ENCODE results near the gene LNX2.
"Not testable (repeated sequence)": the region's sequence is repeated elsewhere in the genome, so short reads cannot be mapped to it uniquely, and the experiment has no call there.

The LNX2 gene

DNA sequence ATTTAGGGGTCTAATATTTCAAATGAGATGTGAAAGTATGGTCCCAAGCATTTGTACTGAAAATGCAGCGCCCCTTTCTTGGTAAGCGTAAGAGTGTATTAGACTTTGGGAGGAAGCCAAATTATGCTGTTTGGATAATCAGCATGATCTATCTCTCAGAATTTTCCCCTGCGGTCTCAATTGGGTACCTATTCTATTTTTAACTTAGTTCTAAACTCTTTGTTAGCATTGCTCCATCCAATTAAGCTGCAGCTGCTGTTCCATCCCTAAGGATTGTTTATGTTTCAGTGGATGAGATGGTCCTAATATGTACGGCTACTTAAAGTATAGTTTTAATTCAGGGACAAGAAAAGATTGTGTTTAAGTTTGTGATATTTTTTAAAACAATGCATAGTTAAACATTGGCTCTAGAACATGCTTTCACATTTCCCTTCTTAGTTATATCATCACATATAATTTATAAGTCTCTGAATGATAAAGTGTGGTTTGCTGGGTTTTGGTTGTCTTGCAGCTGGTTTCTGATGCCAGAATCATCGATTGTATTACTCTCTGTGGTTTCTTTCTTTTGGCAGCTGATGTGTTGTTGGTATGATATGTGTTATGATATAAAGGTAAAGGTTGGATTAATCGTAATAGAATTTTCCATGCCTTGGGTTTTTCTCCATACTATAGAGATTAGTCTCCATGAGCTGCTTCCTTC lies 16.4 kb upstream of the LNX2 start:
- DNase-seq = no peak

DNA sequence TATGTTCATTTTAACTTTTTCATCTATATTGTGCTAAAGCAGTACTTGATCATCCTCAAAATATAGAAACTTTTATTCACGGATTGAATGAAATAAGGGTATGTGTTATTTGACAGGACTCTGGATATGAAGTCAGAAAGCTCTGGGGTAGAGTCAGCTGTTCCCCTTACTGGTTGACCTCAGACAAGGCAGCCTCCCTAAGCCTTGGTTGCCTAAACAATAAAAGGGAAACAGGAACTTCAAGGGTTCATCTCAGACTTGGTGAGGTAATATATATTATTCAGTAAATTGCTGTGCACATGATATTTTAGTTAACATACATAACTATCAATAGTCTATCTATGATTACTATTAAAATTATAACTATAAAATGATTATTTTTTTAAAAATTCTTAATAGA lies 14.9 kb upstream of the LNX2 start:
- DNase-seq = no peak

DNA sequence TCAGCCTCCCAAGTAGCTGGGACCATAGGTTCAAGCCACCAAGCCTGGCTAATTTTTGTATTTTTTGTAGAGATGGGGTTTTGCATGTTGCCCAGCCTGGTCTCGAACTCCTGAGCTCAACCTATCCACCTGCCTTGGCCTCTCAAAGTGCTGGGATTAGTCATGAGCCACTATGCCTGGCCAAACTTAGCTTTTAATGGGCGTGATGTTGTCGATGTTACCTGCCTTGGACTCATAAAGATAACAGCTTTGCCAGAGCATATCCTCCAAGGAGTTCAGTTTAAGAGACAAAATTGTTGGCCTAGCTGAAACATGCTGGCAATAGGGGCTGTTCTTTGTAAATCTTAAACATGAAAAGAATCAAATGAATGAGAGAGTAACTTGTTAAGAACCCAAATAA lies 14.5 kb upstream of the LNX2 start:
- DNase-seq = no peak

DNA sequence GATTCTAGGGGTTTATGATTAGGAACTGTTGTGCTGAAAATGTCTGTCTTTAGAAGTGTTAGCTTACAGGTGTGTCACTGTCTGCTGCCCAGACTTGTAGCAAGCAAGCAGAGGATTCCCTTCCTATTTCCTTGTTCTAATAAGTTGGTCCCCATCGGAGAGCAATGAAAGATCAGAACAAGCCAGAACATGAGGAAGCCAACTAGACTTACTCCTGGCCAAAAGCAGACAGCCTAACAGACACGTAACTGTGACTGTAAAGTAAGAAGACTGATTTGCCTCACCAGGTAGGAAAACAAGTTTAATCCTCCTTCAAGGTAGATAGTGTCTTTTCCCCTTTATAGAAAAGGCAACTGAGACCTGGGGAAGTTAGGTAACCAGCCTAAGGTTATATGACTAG lies 13.9 kb upstream of the LNX2 start:
- DNase-seq = no peak

DNA sequence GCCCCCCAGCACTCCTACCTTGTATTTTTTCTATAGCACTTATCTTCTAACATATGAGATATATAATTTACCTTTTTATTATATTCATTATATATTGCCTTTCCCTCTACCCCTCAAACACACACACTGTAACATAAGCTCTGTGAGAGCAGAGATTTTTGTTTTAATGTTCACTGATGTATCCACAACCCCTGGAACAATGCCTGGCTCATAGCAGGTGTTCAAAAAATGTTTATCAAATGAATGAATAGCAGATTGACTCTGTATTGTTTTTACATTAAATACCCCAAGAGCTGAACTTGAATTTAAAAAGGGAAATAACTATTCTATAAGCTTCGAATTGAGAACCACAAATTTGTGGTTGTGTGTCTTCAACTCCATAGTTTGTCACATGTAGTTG lies 12.3 kb upstream of the LNX2 start:
- no peak for DNase-seq

DNA sequence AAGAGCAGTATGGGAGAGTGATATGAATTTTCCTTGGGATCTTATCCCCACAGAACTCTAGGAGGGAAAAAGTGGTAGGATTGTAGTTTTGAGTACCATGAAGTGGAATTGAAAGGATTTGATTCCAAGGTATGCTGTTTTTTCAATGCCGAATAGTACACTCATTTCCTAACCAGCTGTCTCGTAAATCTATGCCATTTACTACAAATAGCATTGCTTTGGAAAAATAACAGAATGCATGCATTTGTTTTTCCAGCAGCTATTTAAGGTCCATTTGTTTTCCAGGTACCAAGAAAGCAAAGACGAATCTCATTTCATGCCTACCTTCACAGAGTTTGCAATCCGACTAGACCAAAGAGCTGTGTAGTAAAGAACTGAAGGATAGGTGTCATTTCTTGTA lies 11.9 kb upstream of the LNX2 start:
- DNase-seq = no peak

DNA sequence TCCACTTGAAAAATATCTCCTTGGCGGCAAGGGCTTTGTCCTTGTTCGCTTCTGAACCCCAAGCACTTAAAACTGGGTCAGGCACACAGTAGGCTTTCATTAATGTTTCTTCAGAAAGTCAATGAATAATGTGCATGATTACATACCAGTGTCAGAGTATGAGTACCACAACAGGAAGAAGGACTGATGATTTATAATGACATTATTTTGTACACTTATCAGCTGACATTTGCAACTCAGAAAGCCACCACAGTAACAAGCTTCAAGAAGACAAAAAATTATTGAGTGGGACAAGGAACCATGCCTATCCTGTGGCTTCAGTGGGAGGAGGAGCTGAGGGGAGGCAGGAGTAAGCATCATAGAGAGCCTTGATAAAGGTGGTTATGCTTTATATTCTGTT lies 11.3 kb upstream of the LNX2 start:
- no peak for DNase-seq

DNA sequence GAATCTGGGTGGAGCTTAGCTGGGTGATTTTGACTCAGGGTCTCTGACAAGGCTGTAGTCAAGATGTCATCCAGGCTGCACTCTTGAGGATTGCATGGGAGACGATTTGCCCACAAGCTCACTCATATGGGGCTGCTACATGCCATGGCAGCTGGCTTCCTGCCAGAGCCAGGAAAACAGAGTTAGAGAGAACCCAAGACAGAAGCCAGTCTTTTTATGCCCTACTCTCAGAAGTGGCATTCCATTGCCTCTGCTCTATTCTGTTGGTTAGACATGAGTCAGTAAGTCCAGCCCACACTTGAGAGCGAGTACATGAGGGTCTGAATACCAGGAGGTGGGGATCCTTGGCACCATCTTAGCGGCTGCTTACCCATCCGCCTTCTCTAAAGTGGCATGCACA lies 10.8 kb upstream of the LNX2 start:
- no peak for DNase-seq

DNA sequence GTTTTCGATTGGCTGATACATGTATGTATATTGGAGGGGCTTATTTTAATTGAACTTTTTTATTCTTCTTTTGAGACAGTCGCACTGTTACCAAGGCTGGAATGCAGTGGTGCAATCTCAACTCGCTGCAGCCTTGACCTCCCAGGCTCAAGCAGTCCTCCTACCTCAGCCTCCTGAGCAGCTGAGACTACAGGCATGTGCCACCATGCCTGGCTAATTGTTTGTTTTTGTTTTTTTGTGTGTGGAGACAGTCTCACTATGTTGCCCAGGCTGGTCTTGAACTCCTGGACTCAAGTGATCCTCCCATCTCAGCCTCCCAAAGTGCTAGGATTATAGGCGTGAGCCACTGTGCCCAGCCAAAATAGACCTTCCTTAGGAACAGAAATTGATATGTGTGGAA lies 8.4 kb upstream of the LNX2 start:
- DNase-seq = not testable (repeated sequence)

DNA sequence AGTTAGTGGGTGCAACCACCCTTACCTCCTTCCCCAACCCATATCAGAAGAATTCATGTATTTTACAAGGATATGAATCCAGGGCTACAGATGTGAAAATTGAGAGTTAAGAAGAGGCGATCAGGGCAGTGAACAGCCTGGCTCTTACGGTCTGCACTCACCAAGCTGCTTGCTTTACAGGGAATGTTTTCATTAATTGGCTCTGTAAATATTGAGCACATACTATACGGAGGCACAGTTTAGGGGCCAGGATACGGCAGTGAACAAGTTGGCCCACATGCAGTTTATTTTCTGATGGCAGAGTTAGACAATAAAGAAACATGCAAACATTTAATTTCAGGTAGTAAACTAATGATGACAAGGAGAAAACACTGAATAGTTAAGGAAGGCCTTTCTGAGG lies 7.8 kb upstream of the LNX2 start:
- no peak for DNase-seq

DNA sequence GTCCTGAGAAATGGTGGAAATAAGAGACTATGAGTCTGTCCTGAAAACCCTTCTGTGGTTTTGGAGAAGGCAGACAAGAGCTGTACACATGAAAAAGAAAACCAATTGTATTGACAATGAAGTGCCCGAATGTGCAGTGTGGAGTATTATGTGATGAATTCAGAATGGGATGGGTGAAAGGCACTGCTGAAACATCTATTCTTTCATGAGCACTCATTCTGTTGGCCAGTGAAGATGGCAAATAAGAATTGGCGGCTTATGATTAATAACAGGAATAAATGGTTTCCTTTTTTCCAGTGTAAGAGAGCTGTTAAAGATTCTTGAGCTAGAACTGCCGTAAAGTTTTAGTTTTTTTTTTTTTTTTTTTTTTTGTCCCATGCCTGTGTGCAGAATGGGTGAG lies 7.1 kb upstream of the LNX2 start:
- DNase-seq = no peak

DNA sequence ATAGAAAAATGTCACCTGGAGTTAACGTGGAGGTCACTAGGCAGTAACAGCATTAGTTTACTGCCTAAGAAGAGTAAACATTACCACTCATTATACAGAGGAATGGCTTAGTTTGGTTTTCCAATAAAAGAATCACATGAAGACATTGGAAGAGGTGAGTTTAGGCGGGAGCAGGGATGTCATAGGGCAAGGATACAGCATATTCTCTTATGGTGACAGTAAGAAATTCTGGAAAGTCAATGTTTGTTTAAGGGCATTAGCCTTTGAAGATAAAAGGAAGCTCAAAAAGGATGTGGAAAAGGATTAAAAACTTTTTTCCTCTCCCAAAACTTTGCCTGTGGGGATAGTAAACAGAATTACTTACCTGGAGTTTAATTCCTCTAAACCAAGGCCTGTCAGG lies 5.5 kb upstream of the LNX2 start:
- no peak for DNase-seq

DNA sequence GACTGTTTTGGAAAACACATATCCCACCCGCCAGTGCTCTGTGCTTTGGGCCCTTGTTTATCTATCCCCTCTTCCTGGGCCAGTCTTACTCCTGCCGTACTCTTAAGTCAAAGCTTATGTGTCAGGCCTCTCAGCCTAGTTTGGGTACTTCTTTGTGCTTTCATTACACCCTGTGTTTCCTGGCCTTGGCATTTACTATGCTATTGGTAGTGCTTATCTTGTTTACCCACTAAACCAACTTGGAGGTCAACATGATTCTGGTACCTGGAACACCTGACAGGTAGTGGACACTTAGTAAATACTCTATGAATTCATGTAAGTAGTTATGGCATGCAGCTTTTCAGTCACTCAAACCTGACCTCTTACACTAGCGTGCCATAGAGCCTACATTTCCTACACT lies 3.7 kb upstream of the LNX2 start:
- no peak for DNase-seq

DNA sequence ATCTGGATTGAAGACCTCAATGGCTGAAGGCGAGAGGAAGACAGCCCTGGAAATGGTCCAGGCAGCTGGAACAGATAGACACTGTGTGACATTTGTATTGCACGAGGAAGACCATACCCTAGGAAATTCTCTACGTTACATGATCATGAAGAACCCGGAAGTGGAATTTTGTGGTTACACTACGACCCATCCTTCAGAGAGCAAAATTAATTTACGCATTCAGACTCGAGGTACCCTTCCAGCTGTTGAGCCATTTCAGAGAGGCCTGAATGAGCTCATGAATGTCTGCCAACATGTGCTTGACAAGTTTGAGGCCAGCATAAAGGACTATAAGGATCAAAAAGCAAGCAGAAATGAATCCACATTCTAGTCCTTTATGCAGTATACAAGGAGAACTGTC lies 2.6 kb upstream of the LNX2 start:
- no peak for DNase-seq

DNA sequence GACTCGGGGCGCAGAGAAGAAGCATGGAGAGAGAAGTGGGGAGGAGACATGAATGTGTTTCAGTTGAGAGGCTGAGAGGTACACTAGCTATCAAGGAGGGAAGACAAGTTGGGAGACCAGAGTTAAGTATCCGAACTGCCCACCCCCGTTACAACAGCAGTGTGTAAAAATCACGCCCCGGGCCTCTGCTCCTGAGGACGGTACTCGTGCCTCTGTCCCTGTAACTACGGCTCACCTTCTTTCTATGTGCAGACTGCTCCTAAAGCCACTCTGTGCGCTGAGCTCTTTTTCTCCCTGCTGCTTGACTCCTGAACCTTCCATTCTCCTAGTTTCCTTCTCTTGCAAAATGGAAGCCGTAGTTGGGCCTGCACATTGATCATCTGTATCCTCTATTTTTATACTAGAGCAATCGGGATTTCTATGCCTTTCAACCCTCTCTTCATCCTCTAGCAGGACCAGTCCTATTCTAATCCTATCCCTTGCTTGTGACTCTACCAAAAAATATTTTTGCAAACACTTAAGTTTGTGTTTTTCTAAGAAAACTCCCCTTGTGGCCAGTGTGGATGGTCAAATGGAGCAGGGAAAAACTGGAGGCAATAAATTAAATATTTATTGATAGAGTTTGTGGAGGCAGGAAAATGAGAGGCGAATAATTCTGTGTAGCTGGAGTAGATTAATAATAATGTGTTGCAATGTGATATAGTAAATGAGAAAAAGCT lies 1.9 kb upstream of the LNX2 start:
- peak; percentile 24 for DNase-seq

DNA sequence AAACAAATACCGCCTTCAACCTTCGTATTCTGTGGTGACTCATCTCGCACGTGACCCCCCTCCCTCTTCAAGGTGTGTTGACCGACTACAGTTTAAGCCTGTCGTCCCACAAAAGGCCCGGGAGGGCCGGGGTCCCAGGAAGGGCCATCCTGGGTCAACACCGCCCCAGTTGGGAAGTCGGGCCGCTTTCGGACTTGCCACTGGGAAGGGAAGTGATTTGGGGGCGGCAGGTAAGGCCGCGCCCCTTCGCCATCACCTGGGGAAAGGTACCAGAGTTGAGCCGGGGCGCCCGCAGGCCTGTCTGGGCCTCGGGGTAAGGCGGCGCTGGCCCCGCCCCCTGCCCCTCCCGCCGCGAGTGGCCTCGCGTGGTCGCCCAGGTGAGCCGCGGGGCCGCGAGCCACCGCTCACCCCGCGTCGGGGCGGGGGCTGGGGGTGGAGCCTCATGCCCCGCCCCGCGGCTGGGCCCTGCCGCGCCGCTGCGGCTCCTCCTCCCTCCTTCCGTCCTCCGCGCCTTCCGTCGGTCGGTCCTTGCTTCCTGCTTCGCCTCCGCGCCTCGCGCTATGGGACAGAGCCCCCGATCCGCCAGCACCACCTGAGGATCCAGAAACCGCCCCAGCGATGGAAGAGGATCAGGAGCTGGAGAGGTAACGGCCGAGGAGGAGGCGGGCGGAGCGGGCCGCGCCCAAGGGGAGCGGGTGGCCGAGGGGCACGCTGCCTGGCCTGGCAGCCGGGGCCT lies 1.2 kb upstream of the LNX2 start, which contains the start of gene POLR1D:
Gene POLR1D (plus strand): TSS at position 527 of the 736 bp plus-strand sequence. CDS start 92 bp downstream, at position 619.
- DNase-seq = peak; percentile 75

DNA sequence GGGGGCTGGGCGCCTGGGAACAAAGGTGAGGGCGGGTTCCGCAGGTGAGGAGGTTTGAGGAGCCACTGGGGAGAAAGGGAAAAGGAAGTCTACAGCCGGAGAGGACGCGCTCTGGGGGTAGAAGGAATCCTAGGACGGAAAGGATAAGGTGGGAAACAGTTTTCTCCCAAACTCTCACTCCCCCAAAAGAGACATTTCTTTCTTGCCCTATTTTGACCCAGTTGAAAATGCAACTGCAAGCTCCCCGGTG lies 712 bp upstream of the LNX2 start:
- DNase-seq = peak; percentile 53

DNA sequence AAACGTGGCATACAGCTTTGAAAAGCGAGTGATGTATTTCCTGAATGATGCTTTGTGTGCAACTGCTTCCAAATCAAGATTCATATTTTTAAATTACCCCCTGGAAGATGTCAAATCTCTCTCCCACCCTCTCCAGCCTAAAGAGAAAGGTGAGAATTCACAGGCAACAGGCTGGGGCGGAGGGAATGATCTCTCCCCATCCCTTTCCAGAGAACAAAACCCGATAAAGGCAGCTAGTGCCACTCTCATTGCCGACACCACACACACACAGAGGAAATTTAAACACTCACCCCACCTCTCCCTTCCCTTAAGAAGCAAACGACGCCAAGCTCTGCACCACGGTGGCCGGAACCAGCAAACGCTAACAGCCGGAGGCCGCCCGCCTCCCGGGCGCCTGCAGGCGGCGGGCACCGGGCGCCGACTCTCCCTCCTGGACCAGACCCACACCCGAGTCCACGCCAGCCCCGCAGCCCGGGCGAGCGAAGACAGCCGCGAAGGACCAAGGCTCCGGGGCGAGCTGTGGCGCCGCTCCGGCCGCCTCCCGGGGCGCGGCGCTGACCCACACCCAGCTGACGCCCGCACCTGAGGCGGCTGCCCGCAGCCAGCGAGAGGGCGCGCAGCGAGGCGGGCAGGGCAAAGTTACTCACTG lies 477 bp downstream of the LNX2 start:
- peak; percentile 46 for DNase-seq

DNA sequence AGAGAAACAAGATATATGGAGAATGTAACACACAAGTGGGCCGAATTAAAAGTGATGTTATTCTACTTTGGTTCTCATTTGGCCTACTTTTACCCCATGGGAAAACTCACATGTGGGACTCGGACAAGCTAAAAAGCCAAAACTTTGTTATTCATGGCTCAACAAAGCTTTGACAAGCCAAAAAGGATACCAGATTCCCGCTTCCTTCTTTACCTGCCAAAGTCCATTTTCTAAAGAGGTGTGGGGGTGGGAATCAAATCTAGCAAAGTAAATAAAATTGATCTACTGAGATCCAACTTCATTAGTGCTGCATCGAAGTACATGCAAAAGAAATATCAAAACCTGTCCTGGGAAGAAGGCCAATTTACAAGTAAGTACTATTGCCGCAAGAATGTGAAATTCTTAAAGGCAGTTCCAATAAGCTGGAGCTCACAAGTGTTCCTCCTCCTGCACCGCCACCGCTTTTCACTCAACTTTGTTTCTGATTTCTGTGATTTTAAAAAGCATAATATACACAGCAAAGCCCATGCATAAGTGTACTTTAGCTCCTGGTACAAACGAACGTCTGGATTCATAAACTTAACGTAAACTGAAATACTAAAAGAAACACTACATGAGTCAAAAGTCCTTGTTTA lies 1.1 kb downstream of the LNX2 start:
- no peak for DNase-seq

DNA sequence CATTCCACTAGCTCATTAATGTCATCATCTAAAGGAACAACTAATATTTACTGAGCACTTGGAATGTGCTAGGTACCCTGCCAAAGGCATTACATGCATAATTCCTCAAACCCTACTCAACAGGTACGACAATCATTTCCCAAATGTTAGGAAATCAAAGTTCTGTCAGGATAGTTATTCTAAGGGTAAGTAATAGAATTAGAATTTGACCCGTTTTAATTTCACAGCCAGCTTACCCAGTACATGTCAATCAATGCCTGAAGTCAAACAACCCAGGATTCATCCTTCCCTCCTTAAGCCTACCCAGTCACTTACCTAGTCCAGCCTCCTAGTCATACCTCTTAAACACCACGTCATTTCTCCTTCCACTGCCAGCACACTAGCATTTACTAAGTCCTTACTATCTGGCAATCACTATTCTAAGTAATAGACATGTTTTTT lies 2.4 kb downstream of the LNX2 start:
- no peak for DNase-seq

DNA sequence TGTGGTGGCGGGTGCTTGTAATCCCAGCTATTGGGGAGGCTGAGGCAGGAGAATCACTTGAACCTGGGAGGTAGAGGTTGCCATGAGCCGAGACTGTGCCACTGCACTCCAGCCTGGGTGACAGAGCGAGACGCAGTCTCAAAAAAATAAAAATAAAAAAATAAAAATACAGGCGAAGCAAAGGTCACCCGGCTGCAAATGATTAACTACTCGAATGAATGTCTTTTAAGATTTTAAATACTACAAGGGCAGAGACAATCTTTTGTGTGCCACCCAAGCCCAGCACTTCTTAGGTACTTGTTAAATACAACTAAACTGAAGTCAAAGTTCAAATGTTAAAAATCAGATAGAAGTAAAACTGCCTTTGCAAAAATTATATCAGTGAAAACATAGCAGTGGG lies 6.7 kb downstream of the LNX2 start:
- DNase-seq = no peak

DNA sequence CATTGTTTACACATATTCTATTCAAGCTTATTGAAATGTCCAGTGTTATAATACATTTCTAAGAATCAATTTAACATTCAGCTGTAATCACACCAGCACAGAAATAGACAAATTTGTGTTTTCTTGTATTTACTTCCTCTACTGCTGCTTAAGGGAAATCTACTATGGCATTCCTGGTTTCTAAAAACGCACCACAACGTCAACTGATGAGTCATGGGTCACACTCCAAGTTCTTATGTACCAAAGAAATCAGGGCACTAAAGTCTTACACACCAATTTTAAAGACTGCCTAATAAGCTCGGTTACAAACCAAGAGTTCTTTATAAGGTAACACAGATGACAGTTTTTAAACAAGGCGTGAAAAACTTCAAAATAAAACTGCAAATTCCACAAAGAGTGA lies 13.2 kb downstream of the LNX2 start:
- DNase-seq = peak; percentile 77

DNA sequence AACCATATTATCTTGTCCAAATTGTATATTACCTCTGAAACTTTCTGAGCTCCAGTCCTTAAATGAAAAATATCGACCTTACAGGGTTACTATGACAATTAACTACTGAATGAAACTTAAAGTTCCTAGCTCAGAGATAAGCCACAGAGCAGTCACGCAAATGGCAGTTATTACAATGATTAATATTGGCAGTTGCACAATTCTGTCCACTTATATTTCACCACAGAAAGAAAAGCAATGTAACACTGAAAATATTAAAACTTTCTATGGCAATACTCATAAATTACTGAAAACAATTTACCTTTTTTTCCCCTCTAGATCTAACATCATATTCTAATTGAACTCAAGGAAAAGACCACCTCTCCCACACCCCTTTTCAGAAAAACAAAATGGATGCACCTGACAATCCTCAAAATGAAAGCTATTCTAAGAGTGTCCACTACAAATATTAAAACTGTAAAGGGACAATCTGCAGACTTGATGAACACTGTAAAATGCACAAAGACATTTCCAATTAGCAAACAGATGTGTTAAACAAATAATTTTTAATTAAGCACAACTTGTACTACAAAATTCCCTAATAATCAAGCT lies 14.6 kb downstream of the LNX2 start:
- DNase-seq = no peak

All from EL (cell line).